OCI-LY1 (cell line): Measurements from ENCODE around the gene MAVS.

Source experiments
- CTCF ChIP-seq: fragments of 200-600 bp; sonication (generic), shearing (Covaris generic); IDR thresholded peaks from 2 replicates; pipeline ENCODE4 v1.5.1; 2017; ENCODE audit warnings: mild to moderate bottlenecking, antibody characterized with exemption, low read length, moderate library complexity, mixed read lengths
- EZH2 ChIP-seq: fragments of 200-600 bp; sonication (generic), shearing (Covaris generic); IDR thresholded peaks from 2 replicates; pipeline ENCODE4 v1.8.0; 2017; ENCODE audit warnings: borderline replicate concordance, mixed run types, mild to moderate bottlenecking, antibody characterized with exemption, low read length, moderate library complexity, mixed read lengths

- TF ChIP-seq CTCF (no peak), EZH2 (no peak)
These were observed 16.7 kb downstream of the MAVS start for GRCh38 chr20:3863317-3863716.
